Measurements from ENCODE around the gene ADD2.

The ADD2 gene

DNA sequence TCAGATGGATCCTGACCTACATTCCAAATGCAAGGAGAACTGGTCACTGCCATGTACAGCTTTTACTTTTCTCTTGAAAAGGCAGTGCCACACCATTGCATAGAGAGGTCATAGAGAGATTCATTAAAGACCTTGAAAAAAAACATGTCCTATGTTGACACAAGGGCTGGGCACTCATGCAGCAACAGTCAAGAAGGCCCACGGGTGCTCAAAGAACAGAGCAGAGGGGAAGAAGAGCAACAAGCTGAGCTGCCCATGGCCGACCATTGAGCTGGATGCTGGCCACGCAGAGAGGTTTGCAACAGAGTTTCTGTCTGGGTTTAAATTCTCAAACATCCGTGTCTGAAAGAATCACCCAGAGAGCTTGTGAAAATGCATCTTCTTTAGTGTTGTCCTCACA, 99.1 kb downstream of the ADD2 start:
- WGBS (ENCODE audit: extremely low coverage, insufficient coverage, low lambda C conversion rate): no CpG with 5 or more reads among the region's 4 CpGs
- Histone ChIP-seq H2BK120ac (ENCODE audit: low read depth, low read length) (no peak overlapping the region), H4K5ac (ENCODE audit: low read length) (no peak overlapping the region), H2BK5ac (ENCODE audit: low read length) (no peak overlapping the region), H3K4me3 (ENCODE audit: low read length) (no peak overlapping the region), H3K36me3 (ENCODE audit: control insufficient read depth, insufficient read depth, low read length) (peaks cover 3% of the 10 kb centered on the region), H3K27ac (ENCODE audit: low read depth, low read length) (no peak overlapping the region), H4K8ac (ENCODE audit: low read depth, low read length) (no peak overlapping the region), H3K4me1 (ENCODE audit: control insufficient read depth, low read depth, low read length) (no peaks in the 10 kb centered on the region), H3K79me2 (ENCODE audit: control insufficient read depth, insufficient read depth, low read length) (no peaks in the 10 kb centered on the region), H3K18ac (ENCODE audit: low read length) (no peak overlapping the region), H3K9ac (ENCODE audit: low read length) (no peak overlapping the region), H3K56ac (ENCODE audit: low read length) (no peak overlapping the region), H3K4me2 (ENCODE audit: low read length) (no peak overlapping the region), H2BK15ac (replicated peaks; ENCODE audit: low read depth) (no peak overlapping the region), H3K23ac (ENCODE audit: low read length) (no peak overlapping the region), H3K79me1 (ENCODE audit: low read length) (no peaks in the 10 kb centered on the region), H3K27me3 (ENCODE audit: insufficient read depth, low read length, poor library complexity) (no peaks in the 10 kb centered on the region), H2AK5ac (ENCODE audit: low read length) (no peak overlapping the region), H3K4ac (ENCODE audit: low read depth, low read length) (no peak overlapping the region)
- DNase-seq: no peak

DNA sequence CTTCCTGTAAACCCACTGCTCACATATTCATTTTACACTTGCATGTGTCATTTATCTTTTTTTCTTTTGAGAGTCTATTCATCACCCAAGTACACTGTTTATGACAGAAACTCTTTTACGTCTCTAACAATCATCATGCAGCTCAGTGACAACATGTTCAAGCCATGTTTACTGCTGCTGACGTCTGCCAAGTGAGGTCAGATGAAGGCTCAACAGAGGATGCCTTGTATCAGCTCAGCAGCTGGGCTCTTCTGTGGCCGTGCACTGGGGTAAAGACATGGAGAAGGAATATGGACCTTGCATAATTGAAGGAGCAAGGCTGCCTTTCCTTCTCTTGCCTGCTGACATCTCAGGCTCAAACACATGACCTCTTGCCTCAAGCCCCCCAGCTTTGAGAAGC, 99.6 kb downstream of the ADD2 start:
- H3K56ac ChIP-seq (ENCODE audit: low read length): no peak overlapping the region

DNA sequence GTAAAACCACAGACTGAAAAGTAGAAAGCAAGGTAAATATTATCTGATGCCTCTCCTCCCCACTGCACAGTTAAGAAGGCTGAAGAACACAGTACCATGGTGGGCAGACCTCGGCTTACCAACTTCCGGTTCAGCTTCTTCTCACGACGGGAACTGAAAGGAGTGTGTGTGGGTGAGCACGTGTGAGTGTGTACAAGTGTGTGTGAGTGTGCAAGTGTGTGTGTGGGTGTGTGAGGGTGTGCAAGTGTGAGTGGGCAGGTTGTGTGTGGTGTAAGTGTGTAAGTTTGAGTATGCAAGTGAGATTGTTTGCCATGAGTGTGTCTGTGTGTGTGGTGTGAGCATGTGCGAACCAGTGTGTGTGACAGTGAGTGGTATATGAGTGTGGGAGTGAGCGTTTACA, 103.5 kb downstream of the ADD2 start:
- DNase-seq: no peak
- WGBS (ENCODE audit: extremely low coverage, insufficient coverage, low lambda C conversion rate): 100% methylated on average over 2 of the region's 7 CpGs
- Histone ChIP-seq H3K4me1 (ENCODE audit: control insufficient read depth, low read depth, low read length) (no peaks in the 10 kb centered on the region), H3K4me3 (ENCODE audit: low read length) (no peak overlapping the region), H3K9ac (ENCODE audit: low read length) (no peak overlapping the region), H3K23ac (ENCODE audit: low read length) (no peak overlapping the region), H3K18ac (ENCODE audit: low read length) (no peak overlapping the region), H2BK5ac (ENCODE audit: low read length) (no peak overlapping the region), H3K27ac (ENCODE audit: low read depth, low read length) (no peak overlapping the region), H3K79me1 (ENCODE audit: low read length) (no peaks in the 10 kb centered on the region), H4K8ac (ENCODE audit: low read depth, low read length) (no peak overlapping the region), H3K79me2 (ENCODE audit: control insufficient read depth, insufficient read depth, low read length) (no peaks in the 10 kb centered on the region), H2BK15ac (replicated peaks; ENCODE audit: low read depth) (no peak overlapping the region), H3K27me3 (ENCODE audit: insufficient read depth, low read length, poor library complexity) (no peaks in the 10 kb centered on the region), H3K56ac (ENCODE audit: low read length) (no peak overlapping the region), H4K5ac (ENCODE audit: low read length) (no peak overlapping the region), H3K36me3 (ENCODE audit: control insufficient read depth, insufficient read depth, low read length) (peaks cover 2% of the 10 kb centered on the region), H2AK5ac (ENCODE audit: low read length) (no peak overlapping the region), H2BK120ac (ENCODE audit: low read depth, low read length) (no peak overlapping the region), H3K4ac (ENCODE audit: low read depth, low read length) (no peak overlapping the region), H3K4me2 (ENCODE audit: low read length) (no peak overlapping the region)

More for the DNA sequence above, 99.6 kb downstream of the ADD2 start:
- H3K9ac ChIP-seq (ENCODE audit: low read length): no peak overlapping the region
- H2BK5ac ChIP-seq (ENCODE audit: low read length): no peak overlapping the region
- no peaks in the 10 kb centered on the region for H3K27me3 ChIP-seq (ENCODE audit: insufficient read depth, low read length, poor library complexity)
- no peak overlapping the region for H3K4ac ChIP-seq (ENCODE audit: low read depth, low read length)
- no peak overlapping the region for H2BK15ac ChIP-seq (replicated peaks; ENCODE audit: low read depth)
- no peaks in the 10 kb centered on the region for H3K4me1 ChIP-seq (ENCODE audit: control insufficient read depth, low read depth, low read length)
- no CpG with 5 or more reads among the region's 3 CpGs for WGBS (ENCODE audit: extremely low coverage, insufficient coverage, low lambda C conversion rate)
- no peak overlapping the region for H3K4me2 ChIP-seq (ENCODE audit: low read length)
- no peaks in the 10 kb centered on the region for H3K79me1 ChIP-seq (ENCODE audit: low read length)
- H4K8ac ChIP-seq (ENCODE audit: low read depth, low read length): no peak overlapping the region
- H3K79me2 ChIP-seq (ENCODE audit: control insufficient read depth, insufficient read depth, low read length): no peaks in the 10 kb centered on the region
- H3K36me3 ChIP-seq (ENCODE audit: control insufficient read depth, insufficient read depth, low read length): peaks cover 3% of the 10 kb centered on the region
- no peak overlapping the region for H4K5ac ChIP-seq (ENCODE audit: low read length)
- H2BK120ac ChIP-seq (ENCODE audit: low read depth, low read length): no peak overlapping the region
- H3K27ac ChIP-seq (ENCODE audit: low read depth, low read length): no peak overlapping the region
- no peak overlapping the region for H3K23ac ChIP-seq (ENCODE audit: low read length)
- H3K4me3 ChIP-seq (ENCODE audit: low read length): no peak overlapping the region
- no peak for DNase-seq
- H3K18ac ChIP-seq (ENCODE audit: low read length): no peak overlapping the region
- no peak overlapping the region for H2AK5ac ChIP-seq (ENCODE audit: low read length)

DNA sequence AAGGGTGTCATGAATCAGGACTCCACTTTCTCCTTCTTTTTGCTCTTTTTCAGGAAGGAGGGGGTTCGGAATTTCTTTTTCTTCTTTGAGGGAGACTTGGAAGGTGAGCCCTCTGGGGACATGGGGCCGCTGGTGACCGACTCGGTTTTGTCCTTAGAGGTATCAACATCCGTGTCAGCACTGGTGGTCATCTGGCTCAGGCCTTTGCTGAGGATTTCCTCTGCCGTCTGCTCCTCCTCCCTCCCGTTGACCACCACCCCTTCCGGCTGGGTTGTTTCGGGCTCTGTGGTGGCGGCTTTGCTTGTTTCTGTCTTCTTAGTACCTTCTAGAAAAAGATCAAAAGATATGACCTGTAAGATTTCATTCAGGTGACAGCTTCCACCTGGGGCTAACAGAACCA, 104.6 kb downstream of the ADD2 start:
- H3K9ac ChIP-seq (ENCODE audit: low read length): no peak overlapping the region
- no peak overlapping the region for H2AK5ac ChIP-seq (ENCODE audit: low read length)
- H3K4me1 ChIP-seq (ENCODE audit: control insufficient read depth, low read depth, low read length): no peaks in the 10 kb centered on the region
- no peak overlapping the region for H4K8ac ChIP-seq (ENCODE audit: low read depth, low read length)
- no peaks in the 10 kb centered on the region for H3K79me2 ChIP-seq (ENCODE audit: control insufficient read depth, insufficient read depth, low read length)
- peaks cover 2% of the 10 kb centered on the region for H3K36me3 ChIP-seq (ENCODE audit: control insufficient read depth, insufficient read depth, low read length)
- H4K5ac ChIP-seq (ENCODE audit: low read length): no peak overlapping the region
- H3K4me2 ChIP-seq (ENCODE audit: low read length): no peak overlapping the region
- no peak overlapping the region for H3K18ac ChIP-seq (ENCODE audit: low read length)
- H2BK120ac ChIP-seq (ENCODE audit: low read depth, low read length): no peak overlapping the region
- no peak overlapping the region for H3K27ac ChIP-seq (ENCODE audit: low read depth, low read length)
- H2BK15ac ChIP-seq (replicated peaks; ENCODE audit: low read depth): no peak overlapping the region
- no CpG with 5 or more reads among the region's 10 CpGs for WGBS (ENCODE audit: extremely low coverage, insufficient coverage, low lambda C conversion rate)
- no peaks in the 10 kb centered on the region for H3K27me3 ChIP-seq (ENCODE audit: insufficient read depth, low read length, poor library complexity)
- H3K4me3 ChIP-seq (ENCODE audit: low read length): no peak overlapping the region
- no peak overlapping the region for H3K4ac ChIP-seq (ENCODE audit: low read depth, low read length)
- H3K23ac ChIP-seq (ENCODE audit: low read length): no peak overlapping the region
- DNase-seq: no peak
- no peak overlapping the region for H3K56ac ChIP-seq (ENCODE audit: low read length)
- no peaks in the 10 kb centered on the region for H3K79me1 ChIP-seq (ENCODE audit: low read length)
- no peak overlapping the region for H2BK5ac ChIP-seq (ENCODE audit: low read length)

DNA sequence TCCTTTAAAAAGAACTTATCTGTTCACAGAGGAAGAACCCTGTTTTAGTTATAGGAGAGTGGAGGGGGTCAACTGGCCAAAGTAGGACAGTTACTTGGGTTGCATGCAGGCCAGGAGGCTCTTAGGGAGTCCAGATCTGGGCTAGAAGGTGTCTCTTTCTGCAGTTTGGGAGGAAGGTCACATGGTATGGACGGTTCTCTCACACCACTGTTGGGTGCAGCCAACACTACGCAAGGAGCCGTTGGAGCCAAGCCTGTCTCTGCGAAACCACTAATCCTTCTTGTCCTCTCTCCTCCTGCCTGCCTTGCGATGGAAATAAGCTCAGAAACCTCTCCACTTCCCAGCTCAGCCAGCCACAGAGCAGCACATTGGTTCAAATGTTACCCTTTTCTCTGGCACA, 108.4 kb downstream of the ADD2 start:
- no peak overlapping the region for H3K4me3 ChIP-seq (ENCODE audit: low read length)
- H3K36me3 ChIP-seq (ENCODE audit: control insufficient read depth, insufficient read depth, low read length): no peaks in the 10 kb centered on the region
- H4K8ac ChIP-seq (ENCODE audit: low read depth, low read length): no peak overlapping the region
- H3K56ac ChIP-seq (ENCODE audit: low read length): no peak overlapping the region
- H3K4ac ChIP-seq (ENCODE audit: low read depth, low read length): no peak overlapping the region
- no peak overlapping the region for H3K18ac ChIP-seq (ENCODE audit: low read length)
- no peak overlapping the region for H2BK15ac ChIP-seq (replicated peaks; ENCODE audit: low read depth)
- H3K23ac ChIP-seq (ENCODE audit: low read length): no peak overlapping the region
- H2BK120ac ChIP-seq (ENCODE audit: low read depth, low read length): no peak overlapping the region
- no peaks in the 10 kb centered on the region for H3K4me1 ChIP-seq (ENCODE audit: control insufficient read depth, low read depth, low read length)
- no peaks in the 10 kb centered on the region for H3K27me3 ChIP-seq (ENCODE audit: insufficient read depth, low read length, poor library complexity)
- no peak overlapping the region for H3K4me2 ChIP-seq (ENCODE audit: low read length)
- no peak for DNase-seq
- no peaks in the 10 kb centered on the region for H3K79me2 ChIP-seq (ENCODE audit: control insufficient read depth, insufficient read depth, low read length)
- no peak overlapping the region for H3K27ac ChIP-seq (ENCODE audit: low read depth, low read length)
- no peaks in the 10 kb centered on the region for H3K79me1 ChIP-seq (ENCODE audit: low read length)
- H3K9ac ChIP-seq (ENCODE audit: low read length): no peak overlapping the region
- H4K5ac ChIP-seq (ENCODE audit: low read length): no peak overlapping the region
- no peak overlapping the region for H2BK5ac ChIP-seq (ENCODE audit: low read length)
- no peak overlapping the region for H2AK5ac ChIP-seq (ENCODE audit: low read length)
- no CpG with 5 or more reads among the region's 5 CpGs for WGBS (ENCODE audit: extremely low coverage, insufficient coverage, low lambda C conversion rate)

DNA sequence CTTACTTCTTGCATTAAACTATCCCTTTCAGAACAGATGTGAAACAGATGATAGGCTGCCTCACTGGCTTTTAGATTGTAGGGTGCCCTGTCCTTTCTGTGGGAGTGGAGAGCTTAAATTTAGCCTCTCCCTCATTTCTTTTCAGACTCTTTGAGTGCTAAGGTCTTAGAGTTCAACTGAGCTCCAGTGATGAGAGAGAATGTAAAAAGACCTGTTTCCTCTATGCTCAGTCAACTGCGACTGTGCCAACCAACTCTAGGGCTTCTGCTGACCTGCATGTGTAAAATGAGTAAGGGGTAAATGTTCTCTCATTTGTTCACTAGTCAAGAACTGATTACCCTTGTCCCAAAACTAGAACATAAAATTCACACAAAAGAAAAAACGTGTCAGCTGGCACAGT, 109.5 kb downstream of the ADD2 start:
- Histone ChIP-seq H3K9ac (ENCODE audit: low read length) (no peak overlapping the region), H3K79me2 (ENCODE audit: control insufficient read depth, insufficient read depth, low read length) (no peaks in the 10 kb centered on the region), H3K4me1 (ENCODE audit: control insufficient read depth, low read depth, low read length) (no peaks in the 10 kb centered on the region), H3K27me3 (ENCODE audit: insufficient read depth, low read length, poor library complexity) (peaks cover 2% of the 10 kb centered on the region), H3K56ac (ENCODE audit: low read length) (no peak overlapping the region), H4K8ac (ENCODE audit: low read depth, low read length) (no peak overlapping the region), H2BK5ac (ENCODE audit: low read length) (no peak overlapping the region), H3K18ac (ENCODE audit: low read length) (no peak overlapping the region), H3K36me3 (ENCODE audit: control insufficient read depth, insufficient read depth, low read length) (no peaks in the 10 kb centered on the region), H3K4me2 (ENCODE audit: low read length) (no peak overlapping the region), H3K79me1 (ENCODE audit: low read length) (no peaks in the 10 kb centered on the region), H3K27ac (ENCODE audit: low read depth, low read length) (no peak overlapping the region), H2BK15ac (replicated peaks; ENCODE audit: low read depth) (no peak overlapping the region), H2BK120ac (ENCODE audit: low read depth, low read length) (no peak overlapping the region), H4K5ac (ENCODE audit: low read length) (no peak overlapping the region), H3K4ac (ENCODE audit: low read depth, low read length) (no peak overlapping the region), H2AK5ac (ENCODE audit: low read length) (no peak overlapping the region), H3K4me3 (ENCODE audit: low read length) (no peak overlapping the region), H3K23ac (ENCODE audit: low read length) (no peak overlapping the region)
- no CpG with 5 or more reads among the region's 2 CpGs for WGBS (ENCODE audit: extremely low coverage, insufficient coverage, low lambda C conversion rate)
- DNase-seq: no peak

Data from mesendoderm (in vitro differentiated cells).